GM13976 (cell line): ENCODE results near the gene MAPK1.
"Not testable (repeated sequence)": the region's sequence is repeated elsewhere in the genome, so short reads cannot be mapped to it uniquely, and the experiment has no call there.

Experiments used
- DNase-seq: peaks from one replicate; pipeline ENCODE4 v3.0.0; 2012; ENCODE audit warnings: low spot score
- CTCF ChIP-seq: IDR thresholded peaks from 2 replicates; pipeline ENCODE4 v1.5.1; 2012; ENCODE audit warnings: borderline replicate concordance, mild to moderate bottlenecking; ENCODE audit not compliant: insufficient read depth; ENCODE audit errors: extremely low read depth, missing control alignments, control extremely low read depth
- in situ Hi-C: fragments of 300-500 bp; cut with MboI; formaldehyde crosslinking; loops from one replicate; pipeline ENCODE4 v1.12.0; 2022; ENCODE audit warnings: low sequenced_read_pairs, mixed read lengths, inconsistent platforms; ENCODE audit not compliant: unreplicated experiment

MAPK1 gene

GRCh38 chr22:21855676-21856075, 11.8 kb downstream of the MAPK1 start:
- in situ Hi-C loops, result no loop called here
- DNase-seq, result no peak
- TF ChIP-seq CTCF, result no peak

GRCh38 chr22:21850660-21851059, 16.8 kb downstream of the MAPK1 start:
- TF ChIP-seq CTCF, result no peak
- no peak for DNase-seq
- in situ Hi-C loops, result no loop called here

GRCh38 chr22:21849489-21849888, 18.0 kb downstream of the MAPK1 start:
- in situ Hi-C loops, result no loop called here
- no peak for TF ChIP-seq CTCF
- no peak for DNase-seq

GRCh38 chr22:21848057-21848456, 19.4 kb downstream of the MAPK1 start:
- DNase-seq, in situ Hi-C loops: not testable (repeated sequence)

- in situ Hi-C loops, result no loop called here
These were observed 21.6 kb downstream of the MAPK1 start for GRCh38 chr22:21845558-21846453.

GRCh38 chr22:21842946-21843345, 24.5 kb downstream of the MAPK1 start:
- DNase-seq, result no peak
- in situ Hi-C loops, result no loop called here
- no peak for TF ChIP-seq CTCF

More at GRCh38 chr22:21845558-21846453, 21.6 kb downstream of the MAPK1 start:
- TF ChIP-seq CTCF, result no peak
- DNase-seq, result no peak

GRCh38 chr22:21841422-21841821, 26.0 kb downstream of the MAPK1 start:
- TF ChIP-seq CTCF, result no peak
- in situ Hi-C loops, result no loop called here
- no peak for DNase-seq
